Epidermal melanocyte (primary cell): ENCODE measurements around the gene TIMM50.
"Not testable (repeated sequence)": the region's sequence is repeated elsewhere in the genome, so short reads cannot be mapped to it uniquely, and the experiment has no call there.

Source experiments
- DNase-seq: peaks from one replicate; pipeline ENCODE4 v3.0.0; 2011; ENCODE audit warnings: low spot score; ENCODE audit not compliant: insufficient read length

The TIMM50 gene

DNA sequence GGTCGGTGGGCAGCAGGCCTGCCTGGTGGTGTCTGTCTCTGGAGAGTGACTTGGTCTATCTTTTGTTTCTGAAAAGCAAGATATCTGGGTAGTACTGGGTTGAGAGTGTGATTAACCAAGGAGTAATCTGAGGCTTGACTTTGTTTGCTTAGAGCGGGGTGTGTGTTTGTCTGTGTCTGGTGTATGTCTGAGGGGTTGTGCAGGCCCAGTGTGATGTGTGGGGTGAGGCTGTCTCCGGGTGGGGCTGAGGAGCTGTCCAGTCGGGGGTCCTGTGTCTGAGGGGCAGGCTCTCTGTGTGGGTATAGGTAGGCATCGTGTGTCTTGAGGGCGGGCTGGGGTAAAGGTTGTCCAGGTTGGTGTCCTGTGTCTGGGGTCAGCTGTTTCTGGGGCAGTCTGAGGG lies 11.1 kb upstream of the TIMM50 start:
- DNase-seq: no peak

DNA sequence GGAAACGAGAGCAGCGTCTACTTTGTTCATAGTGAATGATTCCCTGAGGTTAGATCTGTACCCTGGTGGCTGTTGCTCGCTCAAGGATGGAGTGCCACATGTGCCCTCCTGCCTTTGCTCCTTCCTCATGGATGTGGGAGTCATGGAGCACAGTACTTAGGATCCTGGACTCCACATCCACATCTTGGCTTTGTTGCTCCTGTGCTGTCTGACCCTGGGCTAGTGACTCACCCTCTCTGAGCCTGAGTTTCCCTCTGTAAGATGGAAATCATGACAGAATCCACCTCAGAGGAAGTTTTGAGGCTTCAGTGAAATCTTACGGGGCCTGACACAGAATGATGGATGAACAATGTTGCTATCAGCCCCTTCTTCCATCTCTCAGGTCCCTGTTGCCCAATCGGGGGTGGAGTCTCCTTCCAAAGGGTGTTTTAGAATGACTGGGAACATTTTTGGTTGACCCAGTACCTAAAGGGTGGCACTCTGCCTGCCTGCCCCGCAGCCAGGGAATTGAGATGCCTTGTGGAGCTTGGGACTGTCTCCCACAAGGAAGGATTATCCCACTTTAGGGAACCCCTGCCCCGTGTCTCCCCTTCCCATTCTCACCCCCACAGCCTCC lies 9.8 kb upstream of the TIMM50 start:
- DNase-seq: no peak

DNA sequence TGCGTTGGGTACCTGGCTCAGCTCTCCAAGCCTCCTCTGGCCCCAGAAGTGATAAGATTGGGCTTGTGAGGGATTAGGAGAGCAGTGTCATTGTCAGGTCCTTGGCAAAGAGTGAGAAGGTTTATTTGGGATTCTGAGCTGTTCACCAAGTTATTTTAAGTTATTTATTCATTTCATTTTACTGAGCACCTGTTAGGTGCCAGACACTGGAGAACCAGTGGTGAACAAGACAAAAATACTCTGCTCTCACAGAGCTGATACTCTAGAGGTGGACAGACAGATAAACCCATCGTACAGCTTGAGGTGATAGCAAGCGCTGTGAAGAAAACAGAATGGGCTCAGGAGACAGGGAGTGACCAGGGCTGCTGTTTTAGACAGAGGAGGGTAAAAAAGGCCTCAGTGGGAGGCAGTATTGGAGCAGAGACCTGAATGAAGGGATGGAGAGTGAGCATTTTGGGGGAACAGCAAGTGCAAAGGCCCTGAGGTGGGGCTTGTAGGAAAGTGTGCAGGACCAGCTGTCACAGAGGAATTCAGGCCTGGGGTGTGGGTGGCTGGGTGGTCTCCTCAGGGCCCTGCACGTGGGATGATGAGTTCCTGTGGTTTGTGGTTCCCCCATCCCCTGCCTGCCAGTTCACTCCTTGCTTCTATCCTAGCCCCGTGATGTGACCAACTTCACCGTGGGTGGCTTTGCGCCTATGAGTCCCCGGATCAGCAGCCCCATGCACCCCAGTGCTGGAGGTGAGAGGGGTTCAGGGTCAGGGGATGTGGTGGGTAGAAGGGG lies 8.7 kb upstream of the TIMM50 start:
- no peak for DNase-seq

DNA sequence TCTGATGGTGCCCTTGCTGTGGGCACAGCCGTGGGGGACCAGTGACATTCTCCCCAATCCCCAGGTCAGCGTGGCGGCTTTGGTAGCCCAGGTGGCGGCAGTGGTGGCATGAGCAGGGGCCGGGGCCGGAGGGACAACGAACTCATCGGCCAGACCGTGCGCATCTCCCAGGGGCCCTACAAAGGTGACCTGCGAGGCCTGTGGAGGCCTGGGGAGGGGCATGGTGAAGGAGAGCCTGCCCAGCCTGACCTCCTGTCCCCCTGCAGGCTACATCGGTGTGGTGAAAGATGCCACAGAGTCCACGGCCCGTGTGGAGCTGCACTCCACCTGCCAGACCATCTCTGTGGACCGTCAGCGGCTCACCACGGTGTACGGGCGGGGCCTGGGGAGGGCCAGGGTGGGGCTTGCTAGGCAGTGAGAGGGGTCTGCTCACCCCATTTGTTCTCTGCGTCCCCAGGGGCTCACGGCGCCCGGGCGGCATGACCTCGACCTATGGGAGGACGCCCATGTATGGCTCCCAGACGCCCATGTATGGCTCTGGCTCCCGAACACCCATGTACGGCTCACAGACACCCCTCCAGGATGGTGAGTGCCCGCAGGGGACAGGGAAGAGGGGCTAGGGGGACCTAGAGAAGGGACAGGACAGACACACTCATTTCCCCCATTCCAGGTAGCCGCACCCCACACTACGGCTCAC lies 7.7 kb upstream of the TIMM50 start:
- DNase-seq: no peak

DNA sequence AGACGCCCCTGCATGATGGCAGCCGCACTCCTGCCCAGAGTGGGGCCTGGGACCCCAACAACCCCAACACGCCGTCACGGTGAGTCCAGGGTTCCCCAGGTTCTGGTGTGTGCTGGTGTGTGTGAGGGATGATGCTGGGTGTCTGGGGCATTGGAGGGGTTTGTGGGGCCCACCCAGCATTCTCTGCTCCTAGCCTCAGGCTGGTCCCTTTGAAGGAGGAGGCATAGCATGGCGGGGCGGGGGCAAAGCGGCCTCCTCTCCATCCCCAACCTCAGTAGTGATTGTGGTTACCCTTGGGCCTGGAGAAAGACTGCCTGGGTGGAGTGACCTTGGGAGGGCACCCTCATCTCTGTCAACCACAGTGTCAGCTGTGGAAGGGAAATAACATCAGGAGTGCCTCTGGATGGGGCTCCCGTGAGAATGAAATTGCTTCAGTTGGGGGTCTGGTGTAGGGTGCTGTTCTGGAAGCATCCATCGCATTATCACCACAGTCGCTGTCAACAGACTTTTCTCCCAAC lies 7.1 kb upstream of the TIMM50 start:
- DNase-seq: no peak

DNA sequence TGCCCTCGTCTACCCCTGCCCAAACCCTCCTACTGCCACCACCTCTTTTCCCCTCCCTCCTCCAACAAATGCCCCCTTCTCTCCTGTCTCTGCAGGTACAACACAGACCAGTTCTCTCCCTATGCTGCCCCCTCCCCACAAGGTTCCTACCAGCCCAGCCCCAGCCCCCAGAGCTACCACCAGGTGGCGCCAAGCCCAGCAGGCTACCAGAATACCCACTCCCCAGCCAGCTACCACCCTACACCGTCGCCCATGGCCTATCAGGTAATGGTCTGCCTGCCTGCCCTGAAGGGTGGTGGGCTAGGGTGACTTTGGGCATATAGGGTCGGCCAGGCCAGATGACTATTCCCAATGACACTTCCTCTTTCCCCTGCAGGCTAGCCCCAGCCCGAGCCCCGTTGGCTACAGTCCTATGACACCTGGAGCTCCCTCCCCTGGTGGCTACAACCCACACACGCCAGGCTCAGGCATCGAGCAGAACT lies 6.5 kb upstream of the TIMM50 start:
- no peak for DNase-seq

DNA sequence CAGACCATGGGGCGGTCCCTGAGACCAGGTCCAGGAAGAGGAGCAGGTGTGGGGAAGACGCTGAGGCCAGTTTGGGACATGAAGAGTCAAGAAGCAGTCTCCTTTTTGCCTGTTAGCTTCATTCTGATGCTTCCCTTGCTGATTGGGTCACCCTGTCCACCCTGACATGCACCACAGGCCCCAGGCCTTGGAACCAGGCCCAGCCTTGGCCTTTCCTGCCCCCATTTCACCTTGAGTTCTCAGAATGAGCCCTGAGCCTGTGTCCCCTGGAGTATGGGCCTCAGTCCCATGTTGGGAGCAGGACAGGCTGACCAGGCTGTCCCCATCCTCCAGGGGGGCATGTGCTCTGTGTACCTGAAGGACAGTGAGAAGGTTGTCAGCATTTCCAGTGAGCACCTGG lies 4.9 kb upstream of the TIMM50 start:
- DNase-seq: no peak

DNA sequence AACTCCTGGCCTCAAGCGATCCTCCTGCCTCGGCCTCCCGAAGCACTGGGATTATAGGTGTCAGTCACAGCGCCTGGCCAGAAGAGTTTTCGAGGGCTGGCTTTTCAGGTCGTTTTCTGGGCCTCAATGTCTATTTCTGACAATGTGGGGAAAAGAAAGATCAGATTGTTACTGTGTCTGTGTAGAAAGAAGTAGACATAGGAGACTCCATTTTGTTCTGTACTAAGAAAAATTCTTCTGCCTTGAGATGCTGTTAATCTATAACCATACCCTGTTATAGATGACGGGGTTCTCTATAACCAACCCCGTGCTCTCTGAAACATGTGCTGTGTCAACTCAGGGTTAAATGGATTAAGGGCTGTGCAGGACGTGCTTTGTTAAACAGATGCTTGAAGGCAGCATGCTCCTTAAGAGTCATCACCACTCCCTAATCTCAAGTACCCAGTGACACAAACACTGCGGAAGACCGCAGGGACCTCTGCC lies 1.3 kb upstream of the TIMM50 start:
- not testable (repeated sequence) for DNase-seq

DNA sequence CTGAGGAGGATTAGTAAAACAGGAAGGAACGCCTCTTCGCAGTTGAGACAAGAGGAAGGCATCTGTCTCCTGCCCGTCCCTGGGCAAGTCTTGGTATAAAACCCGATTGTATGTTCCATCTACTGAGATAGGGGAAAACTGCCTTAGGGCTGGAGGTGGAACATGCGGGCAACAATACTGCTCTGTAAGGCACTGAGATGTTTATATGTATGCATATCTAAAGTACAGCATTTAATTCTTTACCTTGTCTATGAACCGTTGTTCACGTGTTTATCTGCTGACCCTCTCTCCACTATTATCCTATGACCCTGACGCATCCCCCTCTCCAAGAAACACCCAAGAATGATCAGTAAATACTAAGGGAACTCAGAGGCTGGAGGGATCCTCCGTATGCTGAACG lies 722 bp upstream of the TIMM50 start:
- DNase-seq: no peak

DNA sequence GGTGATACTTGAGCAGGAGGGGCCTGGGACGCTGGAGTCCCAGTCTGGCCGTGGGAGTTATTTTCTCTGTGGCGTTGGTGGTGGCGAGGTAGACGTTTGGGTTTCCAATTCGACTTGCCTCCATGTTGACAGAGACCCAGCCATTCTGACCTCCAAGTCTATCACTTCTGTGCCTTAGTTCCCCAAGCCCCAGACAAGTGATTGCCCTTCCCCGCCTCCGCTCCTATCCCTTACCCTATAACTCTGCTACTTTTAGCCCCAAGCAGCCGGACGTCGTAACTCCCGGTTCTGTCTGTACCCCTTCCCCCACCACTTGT lies 549 bp downstream of the TIMM50 start:
- DNase-seq: no peak

DNA sequence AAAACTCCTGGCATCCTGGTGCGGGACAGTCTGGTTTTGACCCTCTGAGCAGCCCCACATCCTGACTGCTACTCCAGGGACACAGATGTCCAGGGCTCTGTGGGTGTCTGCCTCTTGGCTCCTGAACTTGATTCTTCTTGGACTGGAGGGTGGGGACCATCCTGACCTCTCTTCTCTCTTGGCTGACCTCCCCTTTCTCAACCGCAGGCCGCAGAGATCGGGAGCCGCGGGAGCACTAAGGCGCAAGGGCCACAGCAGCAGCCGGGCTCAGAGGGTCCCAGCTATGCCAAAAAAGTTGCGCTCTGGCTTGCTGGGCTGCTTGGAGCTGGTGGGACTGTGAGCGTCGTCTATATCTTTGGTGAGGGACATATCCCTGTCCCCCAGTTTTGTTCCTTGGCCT lies 1.0 kb downstream of the TIMM50 start:
- DNase-seq: no peak

DNA sequence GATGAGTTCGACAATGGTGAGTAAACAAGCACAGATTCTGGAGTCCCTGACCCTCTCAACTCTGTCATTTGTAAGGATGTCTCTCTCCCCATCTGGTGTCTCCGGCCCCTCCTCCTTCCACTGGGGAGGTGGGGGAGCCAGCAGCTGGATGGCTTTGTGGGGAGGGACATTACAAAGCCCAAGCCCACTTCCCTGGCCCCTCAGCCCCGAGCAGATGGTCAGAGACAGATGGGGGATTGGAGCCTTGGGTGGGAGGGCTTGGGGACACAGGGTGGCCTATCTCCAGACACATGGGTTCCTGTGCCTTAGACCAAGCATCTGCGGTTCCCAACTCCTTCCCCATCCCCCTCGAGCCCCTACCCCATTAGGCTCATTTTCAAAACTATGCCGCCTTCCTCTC lies 2.5 kb downstream of the TIMM50 start:
- no peak for DNase-seq

DNA sequence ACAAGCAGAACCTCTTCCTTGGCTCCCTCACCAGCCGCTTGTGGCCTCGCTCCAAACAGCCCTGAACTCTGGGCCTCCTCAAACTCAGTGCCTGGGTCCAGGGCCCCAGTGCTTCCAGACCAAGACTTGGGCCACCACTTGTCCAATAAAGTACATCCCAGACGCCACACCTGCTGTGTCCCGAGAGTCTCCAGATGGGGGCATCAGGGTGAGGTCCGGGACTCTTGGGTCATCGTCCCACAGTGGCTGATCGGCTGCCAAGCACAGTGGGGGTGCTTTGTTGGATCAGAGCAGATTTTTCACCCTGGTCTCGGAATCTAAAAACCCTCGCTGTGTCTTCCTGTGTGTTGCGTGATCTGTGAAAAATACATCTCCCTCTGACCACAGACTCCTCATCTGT lies 9.1 kb downstream of the TIMM50 start:
- no peak for DNase-seq

DNA sequence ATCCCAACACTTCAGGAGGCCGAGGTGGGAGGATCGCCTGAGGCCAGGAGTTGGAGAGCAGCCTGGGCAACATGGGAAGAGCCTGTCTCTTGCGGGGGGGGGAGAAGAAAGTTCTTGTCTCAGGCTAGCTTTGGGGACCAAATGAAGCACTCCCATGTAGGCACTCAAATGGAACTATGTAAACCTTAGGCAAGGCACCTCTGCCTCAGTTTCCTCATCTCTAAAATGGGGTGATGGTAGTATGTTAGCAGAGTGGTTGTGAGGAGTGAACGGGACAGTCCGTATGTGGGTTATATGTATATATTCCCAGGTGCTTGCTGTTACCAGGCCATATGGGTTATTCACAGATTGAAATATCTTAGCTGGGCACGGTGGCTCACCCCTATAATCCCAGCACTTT lies 11.6 kb downstream of the TIMM50 start:
- DNase-seq: no peak

DNA sequence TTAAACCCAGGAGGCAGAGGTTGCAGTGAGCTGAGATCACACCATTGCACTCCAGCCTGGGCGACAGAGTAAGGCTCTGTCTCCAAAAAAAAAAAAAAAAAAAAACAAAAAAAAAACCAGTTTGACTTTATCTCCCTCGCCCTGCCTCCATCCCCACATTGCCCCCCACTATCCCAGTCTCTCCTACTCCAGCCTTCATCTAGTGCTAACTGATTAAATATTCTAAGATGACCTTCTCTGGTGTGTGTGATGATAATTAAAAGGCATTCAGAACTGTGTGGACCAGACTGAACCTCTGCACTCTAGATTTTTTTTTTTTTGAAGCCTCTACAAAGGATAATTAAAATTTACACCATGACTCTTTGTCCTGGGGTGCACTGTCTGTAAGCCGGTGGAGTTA lies 12.2 kb downstream of the TIMM50 start:
- DNase-seq: no peak

DNA sequence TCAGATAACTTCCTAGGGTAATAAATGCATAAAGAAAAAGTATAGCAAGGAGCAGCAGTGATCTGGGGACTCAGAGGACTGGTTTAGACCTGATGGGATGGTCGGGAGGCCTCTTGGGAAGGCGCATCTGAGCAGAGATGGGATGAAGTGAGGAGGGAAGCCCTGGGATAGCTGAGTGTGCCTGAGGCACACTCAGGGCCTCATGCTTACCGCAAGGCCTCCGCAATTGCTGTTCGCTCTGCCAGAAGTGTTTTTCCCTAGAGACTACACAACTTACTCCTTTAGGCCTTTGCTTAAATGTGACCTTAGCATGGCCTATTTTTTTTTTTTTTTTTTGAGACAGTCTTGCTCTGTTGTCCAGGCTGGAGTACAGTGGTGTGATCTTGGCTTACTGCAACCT lies 14.0 kb downstream of the TIMM50 start:
- DNase-seq: no peak

DNA sequence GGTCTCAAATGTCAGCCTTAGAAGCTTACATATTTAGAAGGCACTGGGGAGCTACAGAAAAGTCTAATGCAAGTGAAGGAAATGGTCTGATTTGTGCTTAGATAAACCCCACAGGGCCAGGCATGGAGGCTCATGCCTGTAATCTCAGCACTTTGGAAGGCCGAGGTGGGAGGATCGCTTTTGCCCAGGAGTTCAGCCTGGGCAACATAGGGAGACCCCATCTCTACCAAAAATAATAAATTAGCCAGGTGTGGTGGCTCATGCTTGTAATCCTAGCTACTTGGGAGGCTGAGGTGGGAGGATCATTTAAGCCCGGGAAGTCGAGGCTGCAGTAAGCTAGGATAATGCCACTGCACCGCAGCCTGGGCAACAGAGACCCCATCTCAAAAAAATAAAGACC lies 15.4 kb downstream of the TIMM50 start:
- DNase-seq: no peak

DNA sequence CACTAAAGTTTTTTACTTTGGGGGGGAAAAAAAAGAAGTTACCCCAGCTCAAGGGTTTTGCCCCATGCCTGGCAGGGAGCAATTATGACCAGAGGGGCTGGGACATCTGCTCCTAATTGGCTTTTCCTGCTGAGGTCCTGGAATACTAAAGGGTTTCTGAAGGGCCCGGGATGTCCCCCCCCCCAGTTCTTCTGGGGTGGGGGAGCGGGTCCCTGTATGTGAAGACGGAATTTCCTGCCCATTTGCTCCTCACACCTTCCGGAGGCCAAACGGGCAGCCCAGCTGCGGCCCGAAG lies 17.0 kb downstream of the TIMM50 start:
- no peak for DNase-seq

DNA sequence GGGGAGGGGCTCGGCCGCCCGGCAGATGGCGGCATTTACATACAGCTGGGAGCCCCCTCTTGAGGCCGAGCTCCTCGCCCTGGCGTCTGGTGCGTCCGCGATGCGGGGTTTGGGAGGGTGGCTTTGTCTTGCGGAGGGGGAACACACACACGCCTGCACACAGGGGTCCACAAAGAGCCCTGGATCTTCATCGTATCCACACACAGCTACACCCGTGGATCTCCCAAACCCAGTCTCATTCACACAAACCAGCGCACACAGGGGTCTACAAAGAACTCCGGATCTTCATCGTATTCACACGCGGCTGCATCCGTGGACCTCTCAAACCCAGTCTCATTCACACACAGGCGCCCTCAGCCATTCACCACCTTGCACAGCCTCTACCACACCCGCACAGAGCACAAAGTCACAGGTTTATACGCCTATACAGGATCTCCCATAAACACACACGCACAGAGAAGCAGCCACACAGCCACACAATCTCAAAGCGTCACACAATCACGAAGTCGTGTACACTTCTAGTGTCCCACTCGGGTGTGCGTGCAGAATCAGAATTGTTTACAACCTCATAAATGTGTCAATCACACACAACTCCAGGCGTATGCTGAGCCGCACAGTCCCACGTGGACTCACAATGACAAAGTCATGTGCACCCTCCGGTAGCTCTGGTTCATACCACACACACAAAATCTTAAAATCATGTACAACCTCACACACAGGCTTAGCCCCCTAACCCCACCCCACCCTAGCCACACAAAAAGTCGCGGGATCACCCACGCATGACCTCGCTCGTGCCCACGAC lies 17.6 kb downstream of the TIMM50 start:
- DNase-seq: no peak

DNA sequence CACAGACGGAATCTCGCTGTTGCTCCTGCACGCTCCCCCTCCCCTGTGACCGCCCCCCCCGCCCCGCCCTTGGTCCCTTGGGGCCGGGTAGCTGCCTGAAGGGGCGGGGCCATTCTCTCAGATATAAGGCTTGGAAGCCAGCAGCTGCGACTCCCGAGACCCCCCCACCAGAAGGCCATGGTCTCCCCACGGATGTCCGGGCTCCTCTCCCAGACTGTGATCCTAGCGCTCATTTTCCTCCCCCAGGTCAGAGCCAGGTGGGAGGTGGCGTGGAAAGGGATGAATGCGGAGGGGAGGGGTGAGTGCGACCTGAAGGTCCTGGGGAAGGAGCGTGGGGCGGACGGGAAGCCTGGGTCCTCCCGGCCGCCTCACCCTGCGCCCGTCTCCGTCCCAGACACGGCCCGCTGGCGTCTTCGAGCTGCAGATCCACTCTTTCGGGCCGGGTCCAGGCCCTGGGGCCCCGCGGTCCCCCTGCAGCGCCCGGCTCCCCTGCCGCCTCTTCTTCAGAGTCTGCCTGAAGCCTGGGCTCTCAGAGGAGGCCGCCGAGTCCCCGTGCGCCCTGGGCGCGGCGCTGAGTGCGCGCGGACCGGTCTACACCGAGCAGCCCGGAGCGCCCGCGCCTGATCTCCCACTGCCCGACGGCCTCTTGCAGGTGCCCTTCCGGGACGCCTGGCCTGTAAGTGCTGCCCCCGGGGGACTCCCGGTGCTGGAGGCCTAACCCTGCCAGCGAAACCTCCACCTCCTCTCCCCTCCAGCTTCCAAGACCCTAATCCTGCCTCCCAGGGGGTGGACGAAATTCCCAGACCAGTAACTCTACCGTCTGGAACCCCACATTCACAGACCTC lies 18.4 kb downstream of the TIMM50 start, which contains the start of gene DLL3:
TSS of gene DLL3 (plus strand) at position 150 of the 845 bp plus-strand sequence. CDS start at position 178, 28 bp downstream.
- no peak for DNase-seq

DNA sequence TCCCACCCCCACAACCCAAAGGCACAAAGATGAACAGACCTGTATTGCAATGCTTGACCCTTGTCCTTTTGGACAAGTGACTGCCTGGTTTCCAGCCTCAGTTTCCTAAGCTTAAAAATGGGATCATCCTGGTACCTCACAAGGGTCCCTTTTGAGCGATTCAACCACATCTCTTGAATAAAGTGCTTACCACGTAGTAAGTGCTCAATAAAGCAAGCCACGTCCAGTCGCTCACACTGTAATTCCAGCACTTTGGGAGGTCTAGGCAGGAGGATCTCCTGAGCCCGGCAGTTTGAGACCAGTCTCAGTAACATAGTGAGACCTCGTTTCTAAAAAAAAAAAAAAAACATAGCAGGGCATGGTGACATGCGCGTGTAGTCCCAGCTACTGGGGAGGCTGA lies 19.3 kb downstream of the TIMM50 start:
- DNase-seq: no peak
